Mammary epithelial cell (primary cell): Measurements from ENCODE around the gene DNAJB5.

Experiments
- EZH2 ChIP-seq: IDR thresholded peaks from 2 replicates; pipeline ENCODE4 v1.6.1; 2012; ENCODE audit warnings: low read length, inconsistent platforms, borderline replicate concordance
- TF ChIP-seq, protein P1 (sequence below), 2 donors: IDR thresholded peaks in 1 of 2; conservative IDR thresholded peaks in 1 of 2; 2 replicates each; pipeline ENCODE4 v1.5.1; 2011 to 2012; ENCODE audit warnings: inconsistent platforms in 2 of 2, low read length in 2 of 2, mild to moderate bottlenecking in 2 of 2, control low read depth in 1 of 2, low read depth in 1 of 2; ENCODE audit not compliant: insufficient read depth in 1 of 2; ENCODE audit errors: extremely low read depth in 1 of 2

DNA sequence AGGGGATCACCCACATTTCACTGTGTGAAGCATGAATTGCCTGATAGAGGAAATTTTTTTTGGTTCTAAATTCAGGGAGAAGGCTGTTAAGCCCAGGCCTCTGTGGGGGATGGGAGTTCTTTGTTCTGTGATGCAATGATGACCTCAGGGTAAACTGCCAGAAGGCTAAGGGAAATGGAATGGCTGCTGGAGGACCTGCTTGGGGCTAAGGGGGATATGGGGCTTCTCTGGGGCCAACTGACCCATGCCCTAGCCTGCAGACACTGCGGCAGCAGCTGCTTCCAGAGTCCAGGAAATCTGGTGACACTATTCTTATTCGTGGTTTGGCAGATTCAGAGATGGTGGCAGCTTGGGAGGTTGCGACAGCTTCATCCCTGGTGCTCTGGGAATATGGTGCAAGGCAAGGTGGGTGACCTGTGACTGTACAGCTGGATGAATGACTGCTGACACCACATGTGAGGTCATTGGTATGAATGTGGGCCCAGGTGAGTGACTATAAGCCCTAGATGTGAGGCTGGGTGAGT, 52.6 kb downstream of the DNAJB5 start:
- TF ChIP-seq, protein P1, sequence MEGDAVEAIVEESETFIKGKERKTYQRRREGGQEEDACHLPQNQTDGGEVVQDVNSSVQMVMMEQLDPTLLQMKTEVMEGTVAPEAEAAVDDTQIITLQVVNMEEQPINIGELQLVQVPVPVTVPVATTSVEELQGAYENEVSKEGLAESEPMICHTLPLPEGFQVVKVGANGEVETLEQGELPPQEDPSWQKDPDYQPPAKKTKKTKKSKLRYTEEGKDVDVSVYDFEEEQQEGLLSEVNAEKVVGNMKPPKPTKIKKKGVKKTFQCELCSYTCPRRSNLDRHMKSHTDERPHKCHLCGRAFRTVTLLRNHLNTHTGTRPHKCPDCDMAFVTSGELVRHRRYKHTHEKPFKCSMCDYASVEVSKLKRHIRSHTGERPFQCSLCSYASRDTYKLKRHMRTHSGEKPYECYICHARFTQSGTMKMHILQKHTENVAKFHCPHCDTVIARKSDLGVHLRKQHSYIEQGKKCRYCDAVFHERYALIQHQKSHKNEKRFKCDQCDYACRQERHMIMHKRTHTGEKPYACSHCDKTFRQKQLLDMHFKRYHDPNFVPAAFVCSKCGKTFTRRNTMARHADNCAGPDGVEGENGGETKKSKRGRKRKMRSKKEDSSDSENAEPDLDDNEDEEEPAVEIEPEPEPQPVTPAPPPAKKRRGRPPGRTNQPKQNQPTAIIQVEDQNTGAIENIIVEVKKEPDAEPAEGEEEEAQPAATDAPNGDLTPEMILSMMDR (conservative IDR thresholded peaks at IDR 0.05 in 1 of 2, IDR thresholded peaks at IDR 0.05 in 1 of 2; ENCODE audit: extremely low read depth in 1 of 2, insufficient read depth in 1 of 2, low read depth in 1 of 2, low read length in 2 of 2): no peak
- TF ChIP-seq EZH2: no peak
